A549 (cell line): ENCODE results near the gene AGBL4. TPM values are rescaled to one million over a fixed set of nuclear protein-coding genes. Genes with fewer than 3 reads are reported as not detected.

Source experiments
- ATAC-seq, 2 experiments: fragments of 200-7000 bp in 1 of 2; fragments of >200 bp in 1 of 2; cut with Nextera tagmentation in 1 of 2; cut with Tn5 transposase in 1 of 2; 3 replicates each; pipeline versions ENCODE4 v1.8.0 to v1.9.1; 2018 to 2020; ENCODE audit warnings: mild to moderate bottlenecking in 1 of 2, moderate library complexity in 1 of 2
- CTCF ChIA-PET: fragments of 300-600 bp; sonication (Branson Sonifier 250); formaldehyde crosslinking; extraction: SDS; loops from one replicate; lab custom pipeline; 2021; ENCODE audit warnings: antibody characterized with exemption, inconsistent platforms; lab: Yijun Ruan, JAX
- POLR2A ChIA-PET: fragments of 350-600 bp; formaldehyde crosslinking; extraction: SDS; loops from one replicate; lab custom pipeline; 2021; ENCODE audit warnings: antibody characterized with exemption, inconsistent platforms; lab: Yijun Ruan, JAX
- DNase-seq, 2 experiments: peaks; one replicate each; pipeline versions ENCODE4 v3.0.0 to v3.0.0-alpha.2; 2011 to 2016; ENCODE audit warnings: low read depth in 1 of 2, low spot score in 1 of 2
- FAIRE-seq: peaks from 2 replicates; lab custom pipeline; 2011; peaks lifted over from hg19 to GRCh38; lab: Jason Lieb, UNC
- H3K27ac ChIP-seq, 2 experiments: fragments of >200 bp; sonication (Bioruptor Twin); formaldehyde crosslinking; 3 replicates each; pipeline ENCODE4 v1.5.1; 2016 to 2017
- H3K4me1 ChIP-seq: fragments of >200 bp; sonication (Bioruptor Twin); formaldehyde crosslinking; 3 replicates; pipeline ENCODE4 v1.6.1; 2016
- H3K4me2 ChIP-seq: fragments of >200 bp; sonication (Bioruptor Twin); formaldehyde crosslinking; 3 replicates; pipeline ENCODE4 v1.6.1; 2016
- H3K4me3 ChIP-seq: fragments of >200 bp; sonication (Bioruptor Twin); formaldehyde crosslinking; 3 replicates; pipeline ENCODE4 v1.5.1; 2016
- H3K9me3 ChIP-seq: fragments of >200 bp; sonication (Bioruptor Twin); formaldehyde crosslinking; 3 replicates; pipeline ENCODE4 v1.6.1; 2016
- CBX8 ChIP-seq: fragments of 200-600 bp; sonication (generic); IDR thresholded peaks from 2 replicates; pipeline ENCODE4 v1.6.1; 2016
- CEBPB ChIP-seq, 2 experiments: fragments of >200 bp in 1 of 2; sonication (Bioruptor Twin) in 1 of 2; formaldehyde crosslinking in 1 of 2; IDR thresholded peaks; 2 replicates each; pipeline ENCODE4 v1.6.1; 2012 to 2016
- CHD2 ChIP-seq: fragments of 150-350 bp; IDR thresholded peaks from 2 replicates; pipeline ENCODE4 v1.6.1; 2014; ENCODE audit warnings: low read length; ENCODE audit not compliant: partially characterized antibody
- EHF ChIP-seq: fragments of 250-450 bp; sonication (Bioruptor Pico); IDR thresholded peaks from 2 replicates; pipeline ENCODE4 v1.5.0; 2020; ENCODE audit warnings: mild to moderate bottlenecking
- FOSB ChIP-seq: fragments of 250-450 bp; sonication (Bioruptor Pico); IDR thresholded peaks from 2 replicates; pipeline ENCODE4 v1.5.0; 2020; ENCODE audit warnings: mild to moderate bottlenecking, moderate library complexity
- FOXS1 ChIP-seq: fragments of 250-450 bp; sonication (Bioruptor Pico); IDR thresholded peaks from 2 replicates; pipeline ENCODE4 v1.5.0; 2020; ENCODE audit warnings: mild to moderate bottlenecking, moderate library complexity
- HEYL ChIP-seq: fragments of 250-450 bp; sonication (Bioruptor Pico); IDR thresholded peaks from 2 replicates; pipeline ENCODE4 v1.8.0; 2021; ENCODE audit warnings: mild to moderate bottlenecking, moderate library complexity
- HOXA7 ChIP-seq: fragments of 250-450 bp; sonication (Bioruptor Pico); IDR thresholded peaks from 2 replicates; pipeline ENCODE4 v1.5.0; 2020; ENCODE audit warnings: mild to moderate bottlenecking, moderate library complexity
- HOXB13 ChIP-seq: fragments of 250-450 bp; sonication (Bioruptor Pico); IDR thresholded peaks from 2 replicates; pipeline ENCODE4 v1.5.0; 2020; ENCODE audit warnings: low read depth, mild to moderate bottlenecking, moderate library complexity
- JUNB ChIP-seq: fragments of >200 bp; sonication (Bioruptor Twin); formaldehyde crosslinking; IDR thresholded peaks from 2 replicates; pipeline ENCODE4 v1.6.1; 2016
- MAZ ChIP-seq: fragments of 150-350 bp; IDR thresholded peaks from 2 replicates; pipeline ENCODE4 v1.6.1; 2014; ENCODE audit warnings: antibody characterized with exemption, low read depth, low read length, borderline replicate concordance
- NR3C1 ChIP-seq: fragments of >200 bp; sonication (Bioruptor Twin); formaldehyde crosslinking; IDR thresholded peaks from 3 replicates; pipeline ENCODE4 v1.6.1; 2017
- PHF8 ChIP-seq: fragments of 200-600 bp; sonication (generic); IDR thresholded peaks from 2 replicates; pipeline ENCODE4 v1.6.1; 2016; ENCODE audit warnings: low read depth, mild to moderate bottlenecking, antibody characterized with exemption, moderate library complexity, borderline replicate concordance
- RAD21 ChIP-seq, 2 experiments: fragments of >200 bp in 1 of 2; sonication (Bioruptor Twin) in 1 of 2; formaldehyde crosslinking in 1 of 2; IDR thresholded peaks in 1 of 2; conservative IDR thresholded peaks in 1 of 2; 2 replicates in 1 of 2; 3 replicates in 1 of 2; pipeline ENCODE4 v1.6.1; 2012 to 2018; ENCODE audit warnings: inconsistent platforms in 1 of 2
- RARB ChIP-seq: fragments of 250-450 bp; sonication (Bioruptor Pico); IDR thresholded peaks from 2 replicates; pipeline ENCODE4 v1.8.0; 2021; ENCODE audit warnings: mild to moderate bottlenecking, moderate library complexity
- RNF2 ChIP-seq: fragments of 200-600 bp; sonication (generic); IDR thresholded peaks from 2 replicates; pipeline ENCODE4 v1.6.1; 2016; ENCODE audit warnings: low read depth, mild to moderate bottlenecking, antibody characterized with exemption, moderate library complexity, borderline replicate concordance
- SMC3 ChIP-seq: fragments of >200 bp; sonication (Bioruptor Twin); formaldehyde crosslinking; IDR thresholded peaks from 3 replicates; pipeline ENCODE4 v1.6.1; 2018; ENCODE audit warnings: inconsistent platforms
- TP53 ChIP-seq: fragments of 250-450 bp; sonication (Bioruptor Pico); IDR thresholded peaks from 2 replicates; pipeline ENCODE4 v1.5.0; 2021; ENCODE audit warnings: mild to moderate bottlenecking, moderate library complexity
- ZSCAN20 ChIP-seq: fragments of 250-450 bp; sonication (Bioruptor Pico); IDR thresholded peaks from 2 replicates; pipeline ENCODE4 v1.8.0; 2022; ENCODE audit warnings: mild to moderate bottlenecking, moderate library complexity
- WGBS: methylation state at CpG from one replicate; pipeline ENCODE4 v1.1.6; 2017; ENCODE audit errors: missing lambda C conversion rate; 5-methylcytosine and 5-hydroxymethylcytosine counted together
- polyA plus RNA-seq, 4 experiments: library from polyadenylated mRNA; depleted of rRNA in 3 of 4; stranded (reverse); fragments of >200 nt; fragmentation: RNase III in 1 of 4; extraction: RNeasy Plus Mini Kit Qiagen cat#74134 plus additional on column Dnase treatment in 1 of 4; gene quantifications; 2 replicates in 3 of 4; 3 replicates in 1 of 4; pipeline ENCODE4 v1.2.3, GENCODE V29; 2011 to 2017
- TF ChIP-seq, protein P1 (sequence below): IDR thresholded peaks from 2 replicates; pipeline ENCODE4 v1.6.1; 2012; ENCODE audit warnings: low read depth, borderline replicate concordance
- TF ChIP-seq, protein P2 (sequence below): IDR thresholded peaks from 2 replicates; pipeline ENCODE4 v1.6.1; 2012
- TF ChIP-seq, protein P3 (sequence below): fragments of >200 bp; sonication (Bioruptor Twin); formaldehyde crosslinking; IDR thresholded peaks from 3 replicates; pipeline ENCODE4 v1.6.1; 2016
- TF ChIP-seq, protein P4 (sequence below): fragments of 200-600 bp; sonication (generic); IDR thresholded peaks from 2 replicates; pipeline ENCODE4 v1.6.1; 2016; ENCODE audit warnings: antibody characterized with exemption, mild to moderate bottlenecking, moderate library complexity
- TF ChIP-seq, protein P5 (sequence below): fragments of 250-450 bp; sonication (Bioruptor Pico); IDR thresholded peaks from 2 replicates; pipeline ENCODE4 v1.5.0; 2020; ENCODE audit warnings: low read depth, mild to moderate bottlenecking, moderate library complexity
- TF ChIP-seq, protein P6 (sequence below): fragments of 450-650 bp; IDR thresholded peaks from 2 replicates; pipeline ENCODE4 v1.6.1; 2014; ENCODE audit warnings: antibody characterized with exemption
- TF ChIP-seq, protein P7 (sequence below): fragments of >200 bp; sonication (Bioruptor Twin); formaldehyde crosslinking; IDR thresholded peaks from 3 replicates; pipeline ENCODE4 v1.5.1; 2016

Gene AGBL4
- polyA plus RNA-seq, 2 of the 4 experiments (the other 2 are of a cell fraction): not detected

DNA sequence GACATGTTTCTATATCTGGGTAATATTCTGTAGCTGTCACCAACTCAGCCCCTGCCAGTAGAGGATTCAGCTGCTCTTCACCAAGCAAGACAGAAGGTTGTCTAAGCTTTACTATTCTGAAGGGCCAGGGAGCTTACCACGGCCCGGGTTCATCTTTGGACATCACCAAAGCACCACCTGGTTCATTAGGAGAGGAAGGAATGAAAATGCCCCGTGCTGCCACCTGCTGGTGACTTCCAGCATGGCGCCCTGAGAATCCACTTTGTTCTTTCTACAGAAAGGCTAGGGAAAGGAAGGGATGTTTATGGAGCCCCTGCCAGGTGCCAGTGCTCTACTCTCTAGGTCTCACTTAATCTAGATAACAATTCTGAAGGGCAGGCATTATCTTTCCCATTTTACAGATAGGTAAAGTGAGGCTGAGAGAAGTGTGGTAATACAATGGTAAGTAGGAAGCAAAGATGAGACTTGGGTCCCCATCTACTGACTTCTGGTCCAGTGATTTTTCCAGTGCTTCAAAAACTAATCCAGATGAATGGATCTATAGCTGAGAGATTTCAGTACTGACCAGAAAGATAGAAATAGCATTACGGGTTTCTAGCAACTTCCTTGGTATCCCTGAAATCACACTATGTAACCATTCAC is 1326.6 kb downstream of the AGBL4 start:
- Histone ChIP-seq H3K4me3 (no peak overlapping the region), H3K27ac (no peak overlapping the region), H3K9me3 (no peaks in the 10 kb centered on the region), H3K4me1 (no peaks in the 10 kb centered on the region), H3K4me2 (no peak overlapping the region)
- peak; percentile 10 to 12 for DNase-seq
- TF ChIP-seq CHD2: no peak
- peak; percentile 49; the same call in 1 of the 3 replicates for TF ChIP-seq SMC3
- TF ChIP-seq RNF2: no peak
- TF ChIP-seq CEBPB (IDR thresholded peaks at IDR 0.05): no peak
- TF ChIP-seq TP53: no peak
- TF ChIP-seq RAD21 (conservative IDR thresholded peaks at IDR 0.05 in 1 of 2, IDR thresholded peaks at IDR 0.05 in 1 of 2): peak in 1 of 2 experiments; percentile 35; a peak in 2 of 5 replicates
- TF ChIP-seq JUNB: no peak
- TF ChIP-seq HOXB13 (CRISPR knock-in tag): no peak
- TF ChIP-seq, protein P1, sequence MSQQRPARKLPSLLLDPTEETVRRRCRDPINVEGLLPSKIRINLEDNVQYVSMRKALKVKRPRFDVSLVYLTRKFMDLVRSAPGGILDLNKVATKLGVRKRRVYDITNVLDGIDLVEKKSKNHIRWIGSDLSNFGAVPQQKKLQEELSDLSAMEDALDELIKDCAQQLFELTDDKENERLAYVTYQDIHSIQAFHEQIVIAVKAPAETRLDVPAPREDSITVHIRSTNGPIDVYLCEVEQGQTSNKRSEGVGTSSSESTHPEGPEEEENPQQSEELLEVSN: no peak
- TF ChIP-seq, protein P2, sequence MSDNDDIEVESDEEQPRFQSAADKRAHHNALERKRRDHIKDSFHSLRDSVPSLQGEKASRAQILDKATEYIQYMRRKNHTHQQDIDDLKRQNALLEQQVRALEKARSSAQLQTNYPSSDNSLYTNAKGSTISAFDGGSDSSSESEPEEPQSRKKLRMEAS: no peak
- TF ChIP-seq, protein P3, sequence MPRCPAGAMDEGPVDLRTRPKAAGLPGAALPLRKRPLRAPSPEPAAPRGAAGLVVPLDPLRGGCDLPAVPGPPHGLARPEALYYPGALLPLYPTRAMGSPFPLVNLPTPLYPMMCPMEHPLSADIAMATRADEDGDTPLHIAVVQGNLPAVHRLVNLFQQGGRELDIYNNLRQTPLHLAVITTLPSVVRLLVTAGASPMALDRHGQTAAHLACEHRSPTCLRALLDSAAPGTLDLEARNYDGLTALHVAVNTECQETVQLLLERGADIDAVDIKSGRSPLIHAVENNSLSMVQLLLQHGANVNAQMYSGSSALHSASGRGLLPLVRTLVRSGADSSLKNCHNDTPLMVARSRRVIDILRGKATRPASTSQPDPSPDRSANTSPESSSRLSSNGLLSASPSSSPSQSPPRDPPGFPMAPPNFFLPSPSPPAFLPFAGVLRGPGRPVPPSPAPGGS: no peak
- no peak for TF ChIP-seq HOXA7 (CRISPR knock-in tag)
- TF ChIP-seq, protein P4, sequence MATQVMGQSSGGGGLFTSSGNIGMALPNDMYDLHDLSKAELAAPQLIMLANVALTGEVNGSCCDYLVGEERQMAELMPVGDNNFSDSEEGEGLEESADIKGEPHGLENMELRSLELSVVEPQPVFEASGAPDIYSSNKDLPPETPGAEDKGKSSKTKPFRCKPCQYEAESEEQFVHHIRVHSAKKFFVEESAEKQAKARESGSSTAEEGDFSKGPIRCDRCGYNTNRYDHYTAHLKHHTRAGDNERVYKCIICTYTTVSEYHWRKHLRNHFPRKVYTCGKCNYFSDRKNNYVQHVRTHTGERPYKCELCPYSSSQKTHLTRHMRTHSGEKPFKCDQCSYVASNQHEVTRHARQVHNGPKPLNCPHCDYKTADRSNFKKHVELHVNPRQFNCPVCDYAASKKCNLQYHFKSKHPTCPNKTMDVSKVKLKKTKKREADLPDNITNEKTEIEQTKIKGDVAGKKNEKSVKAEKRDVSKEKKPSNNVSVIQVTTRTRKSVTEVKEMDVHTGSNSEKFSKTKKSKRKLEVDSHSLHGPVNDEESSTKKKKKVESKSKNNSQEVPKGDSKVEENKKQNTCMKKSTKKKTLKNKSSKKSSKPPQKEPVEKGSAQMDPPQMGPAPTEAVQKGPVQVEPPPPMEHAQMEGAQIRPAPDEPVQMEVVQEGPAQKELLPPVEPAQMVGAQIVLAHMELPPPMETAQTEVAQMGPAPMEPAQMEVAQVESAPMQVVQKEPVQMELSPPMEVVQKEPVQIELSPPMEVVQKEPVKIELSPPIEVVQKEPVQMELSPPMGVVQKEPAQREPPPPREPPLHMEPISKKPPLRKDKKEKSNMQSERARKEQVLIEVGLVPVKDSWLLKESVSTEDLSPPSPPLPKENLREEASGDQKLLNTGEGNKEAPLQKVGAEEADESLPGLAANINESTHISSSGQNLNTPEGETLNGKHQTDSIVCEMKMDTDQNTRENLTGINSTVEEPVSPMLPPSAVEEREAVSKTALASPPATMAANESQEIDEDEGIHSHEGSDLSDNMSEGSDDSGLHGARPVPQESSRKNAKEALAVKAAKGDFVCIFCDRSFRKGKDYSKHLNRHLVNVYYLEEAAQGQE: no peak
- no peak for TF ChIP-seq CBX8
- TF ChIP-seq ZSCAN20 (CRISPR knock-in tag): no peak
- no peak for TF ChIP-seq EHF (CRISPR knock-in tag)
- no peak for TF ChIP-seq RARB (CRISPR knock-in tag)
- TF ChIP-seq, protein P5, sequence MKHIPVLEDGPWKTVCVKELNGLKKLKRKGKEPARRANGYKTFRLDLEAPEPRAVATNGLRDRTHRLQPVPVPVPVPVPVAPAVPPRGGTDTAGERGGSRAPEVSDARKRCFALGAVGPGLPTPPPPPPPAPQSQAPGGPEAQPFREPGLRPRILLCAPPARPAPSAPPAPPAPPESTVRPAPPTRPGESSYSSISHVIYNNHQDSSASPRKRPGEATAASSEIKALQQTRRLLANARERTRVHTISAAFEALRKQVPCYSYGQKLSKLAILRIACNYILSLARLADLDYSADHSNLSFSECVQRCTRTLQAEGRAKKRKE (CRISPR knock-in tag): no peak
- TF ChIP-seq HEYL (CRISPR knock-in tag): no peak
- TF ChIP-seq FOXS1 (CRISPR knock-in tag): no peak
- TF ChIP-seq, protein P6, sequence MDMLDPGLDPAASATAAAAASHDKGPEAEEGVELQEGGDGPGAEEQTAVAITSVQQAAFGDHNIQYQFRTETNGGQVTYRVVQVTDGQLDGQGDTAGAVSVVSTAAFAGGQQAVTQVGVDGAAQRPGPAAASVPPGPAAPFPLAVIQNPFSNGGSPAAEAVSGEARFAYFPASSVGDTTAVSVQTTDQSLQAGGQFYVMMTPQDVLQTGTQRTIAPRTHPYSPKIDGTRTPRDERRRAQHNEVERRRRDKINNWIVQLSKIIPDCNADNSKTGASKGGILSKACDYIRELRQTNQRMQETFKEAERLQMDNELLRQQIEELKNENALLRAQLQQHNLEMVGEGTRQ: no peak
- no peak for TF ChIP-seq NR3C1
- TF ChIP-seq, protein P7, sequence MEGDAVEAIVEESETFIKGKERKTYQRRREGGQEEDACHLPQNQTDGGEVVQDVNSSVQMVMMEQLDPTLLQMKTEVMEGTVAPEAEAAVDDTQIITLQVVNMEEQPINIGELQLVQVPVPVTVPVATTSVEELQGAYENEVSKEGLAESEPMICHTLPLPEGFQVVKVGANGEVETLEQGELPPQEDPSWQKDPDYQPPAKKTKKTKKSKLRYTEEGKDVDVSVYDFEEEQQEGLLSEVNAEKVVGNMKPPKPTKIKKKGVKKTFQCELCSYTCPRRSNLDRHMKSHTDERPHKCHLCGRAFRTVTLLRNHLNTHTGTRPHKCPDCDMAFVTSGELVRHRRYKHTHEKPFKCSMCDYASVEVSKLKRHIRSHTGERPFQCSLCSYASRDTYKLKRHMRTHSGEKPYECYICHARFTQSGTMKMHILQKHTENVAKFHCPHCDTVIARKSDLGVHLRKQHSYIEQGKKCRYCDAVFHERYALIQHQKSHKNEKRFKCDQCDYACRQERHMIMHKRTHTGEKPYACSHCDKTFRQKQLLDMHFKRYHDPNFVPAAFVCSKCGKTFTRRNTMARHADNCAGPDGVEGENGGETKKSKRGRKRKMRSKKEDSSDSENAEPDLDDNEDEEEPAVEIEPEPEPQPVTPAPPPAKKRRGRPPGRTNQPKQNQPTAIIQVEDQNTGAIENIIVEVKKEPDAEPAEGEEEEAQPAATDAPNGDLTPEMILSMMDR: peak; percentile 54
- TF ChIP-seq MAZ: no peak
- no peak for TF ChIP-seq FOSB (CRISPR knock-in tag)
- no peak for TF ChIP-seq PHF8
- ATAC-seq: peak in 1 of 2 experiments; percentile 78; a peak in 3 of 6 replicates
- POLR2A ChIA-PET: no interaction called here
- CTCF ChIA-PET: interaction anchor here (0.7 to 3.0 kb wide), 12 partner anchors 8 to 125 kb away, joined by 3 to 13 read pairs (median 4); no protein-coding TSS in a partner anchor
- FAIRE-seq: no peak
- 29% methylated on average over 1 of the region's 5 CpGs for WGBS
